ENCODE measurements around the gene RNF31. TPM values are rescaled to one million over a fixed set of nuclear protein-coding genes. Genes with fewer than 3 reads are reported as not detected.

The RNF31 gene
- total RNA-seq, 1 donor from 2014 or later, result 33.4 TPM

- ATAC-seq, result peak; percentile 11
- intact Hi-C loops (cut with DNase I), result no loop called here
- DNase-seq (ENCODE audit: missing footprints), result no peak
Observed at GRCh38 chr14:24206260-24207103, 59.2 kb downstream of the RNF31 start.

GRCh38 chr14:24207104-24207551 is 59.8 kb downstream of the RNF31 start:
- intact Hi-C loops (cut with DNase I), result no loop called here
- no peak for DNase-seq (ENCODE audit: missing footprints)
- ATAC-seq, result no peak

GRCh38 chr14:24207625-24208024 is 60.3 kb downstream of the RNF31 start:
- ATAC-seq, result no peak
- intact Hi-C loops (cut with DNase I), result no loop called here
- no peak for DNase-seq (ENCODE audit: missing footprints)

Small RNA genes lying within 50 kb of the gene (microRNA-seq; reads per million reads assigned to microRNA genes)
- not detected for gene MIR7703

Other genes starting within 250 kb of the RNF31 start
- 29.7 TPM for gene DHRS4, start 193.7 kb upstream of the RNF31 start, total RNA-seq
- gene DHRS4L2, start 158.6 kb upstream of the RNF31 start, total RNA-seq, result 16.3 TPM
- gene CARMIL3, start 95.5 kb upstream of the RNF31 start, total RNA-seq, result 0.08 TPM
- gene CPNE6, start 75.9 kb upstream of the RNF31 start, total RNA-seq, result not detected
- gene PCK2, start 53.2 kb upstream of the RNF31 start, total RNA-seq, result 4.3 TPM
- 84.7 TPM for gene DCAF11, start 32.7 kb upstream of the RNF31 start, total RNA-seq
- 1.8 TPM for gene NRL, start 32.5 kb upstream of the RNF31 start, total RNA-seq
- gene FITM1, start 16.8 kb upstream of the RNF31 start, total RNA-seq, result 129 TPM
- gene PSME1, start 11.3 kb upstream of the RNF31 start, total RNA-seq, result 140 TPM
- gene EMC9, start 5.9 kb upstream of the RNF31 start, total RNA-seq, result 14.6 TPM
- gene PSME2, start 888 bp upstream of the RNF31 start, total RNA-seq, result 109 TPM
- 30.5 TPM for gene IRF9, start 13.8 kb downstream of the RNF31 start, total RNA-seq
- 2.4 TPM for gene REC8, start 24.6 kb downstream of the RNF31 start, total RNA-seq
- gene IPO4, start 41.3 kb downstream of the RNF31 start, total RNA-seq, result 10.5 TPM
- gene TM9SF1, start 47.9 kb downstream of the RNF31 start, total RNA-seq, result 23.2 TPM
- gene TSSK4, start 58.2 kb downstream of the RNF31 start, total RNA-seq, result 0.43 TPM
- 28.5 TPM for gene CHMP4A, start 66.0 kb downstream of the RNF31 start, total RNA-seq
- 17.0 TPM for gene MDP1, start 68.6 kb downstream of the RNF31 start, total RNA-seq
- gene NEDD8, start 84.9 kb downstream of the RNF31 start, total RNA-seq, result 218 TPM
- 29.1 TPM for gene GMPR2, start 85.4 kb downstream of the RNF31 start, total RNA-seq
- 33.0 TPM for gene TINF2, start 95.1 kb downstream of the RNF31 start, total RNA-seq
- gene TGM1, start 115.7 kb downstream of the RNF31 start, total RNA-seq, result 1.1 TPM
- gene RABGGTA, start 124.1 kb downstream of the RNF31 start, total RNA-seq, result 21.5 TPM
- gene DHRS1, start 152.3 kb downstream of the RNF31 start, total RNA-seq, result 8.3 TPM
- gene NOP9, start 152.4 kb downstream of the RNF31 start, total RNA-seq, result 23.0 TPM
- 4.3 TPM for gene CIDEB, start 160.5 kb downstream of the RNF31 start, total RNA-seq
- gene LTB4R2, start 162.6 kb downstream of the RNF31 start, total RNA-seq, result 0.57 TPM
- gene LTB4R, start 164.0 kb downstream of the RNF31 start, total RNA-seq, result 2.1 TPM
- gene ADCY4, start 187.6 kb downstream of the RNF31 start, total RNA-seq, result 27.3 TPM
- 4.2 TPM for gene RIPK3, start 192.5 kb downstream of the RNF31 start, total RNA-seq
- 28.4 TPM for gene NFATC4, start 220.7 kb downstream of the RNF31 start, total RNA-seq